Colon (tissue), 2 donors: ENCODE measurements around the gene ZNF385C.

Experiments
- FAIRE-seq: peaks from 2 replicates; lab custom pipeline; 2012; peaks lifted over from hg19 to GRCh38; lab: Jason Lieb, UNC
- donor health status: control.
- donor health status: control.

Gene ZNF385C

GRCh38 chr17:42125565-42125964 is 27.3 kb upstream of the ZNF385C start:
- FAIRE-seq, result no peak

GRCh38 chr17:42124256-42124655 is 26.0 kb upstream of the ZNF385C start:
- no peak for FAIRE-seq

GRCh38 chr17:42122371-42123303 is 24.4 kb upstream of the ZNF385C start, which contains the start of gene HSPB9:
Gene HSPB9, plus strand, starts transcription at chr17:42122804. Its CDS starts 47 bp downstream, at chr17:42122851.
- no peak for FAIRE-seq

DNA sequence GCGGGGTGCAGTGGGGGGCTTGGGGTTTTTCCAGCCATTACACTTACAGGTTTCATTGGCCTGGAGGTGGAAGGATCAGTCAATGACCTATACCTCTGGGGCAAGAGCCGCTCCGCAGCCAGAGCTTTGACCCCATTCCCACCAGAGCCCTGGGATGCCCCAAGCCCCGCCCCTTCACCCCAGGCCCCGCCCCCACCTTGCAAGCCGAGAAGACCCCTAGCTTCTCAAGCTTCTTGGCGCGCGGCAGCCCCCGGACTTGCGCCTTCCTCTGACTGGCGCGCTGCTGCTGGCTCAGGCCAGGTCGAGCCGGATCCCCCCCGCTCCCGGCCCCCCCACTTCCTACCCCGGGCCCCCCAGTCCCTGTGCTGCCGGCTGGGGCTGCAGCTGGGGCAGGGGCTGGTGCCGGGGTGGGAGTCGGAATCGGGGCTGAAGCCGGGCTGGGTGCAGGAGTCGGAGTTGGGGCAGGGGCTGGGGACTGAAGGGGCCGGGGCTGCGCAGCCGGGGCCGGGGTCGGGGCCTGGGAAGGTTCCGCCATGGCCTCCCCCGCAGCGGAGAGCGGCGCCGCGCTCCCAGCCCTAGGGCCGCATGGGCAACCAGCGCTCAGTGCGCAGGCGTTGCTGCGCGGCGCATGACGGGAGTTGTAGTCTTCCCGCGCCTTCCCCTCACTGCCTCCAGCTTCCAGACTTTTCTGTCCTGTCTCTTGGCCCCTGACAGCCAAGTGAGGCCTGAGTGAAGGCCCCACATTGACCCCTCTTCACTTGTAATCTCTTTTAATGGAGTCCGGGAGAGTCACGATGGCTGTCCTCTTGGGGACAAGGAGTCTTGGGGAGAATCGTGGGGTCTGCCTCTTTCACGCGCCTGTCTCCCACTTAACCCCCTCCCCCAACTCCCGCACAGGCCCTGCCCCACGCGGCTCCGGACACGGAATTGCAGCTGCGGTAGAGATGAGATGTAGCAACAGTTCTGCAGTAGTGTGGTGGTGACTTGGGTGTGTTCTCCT is 22.8 kb upstream of the ZNF385C start, which contains the start of gene KAT2A:
TSS of gene KAT2A (minus strand) at position 598 of the 1,000 bp plus-strand sequence. CDS start at position 535, 63 bp downstream.
- no peak for FAIRE-seq

DNA sequence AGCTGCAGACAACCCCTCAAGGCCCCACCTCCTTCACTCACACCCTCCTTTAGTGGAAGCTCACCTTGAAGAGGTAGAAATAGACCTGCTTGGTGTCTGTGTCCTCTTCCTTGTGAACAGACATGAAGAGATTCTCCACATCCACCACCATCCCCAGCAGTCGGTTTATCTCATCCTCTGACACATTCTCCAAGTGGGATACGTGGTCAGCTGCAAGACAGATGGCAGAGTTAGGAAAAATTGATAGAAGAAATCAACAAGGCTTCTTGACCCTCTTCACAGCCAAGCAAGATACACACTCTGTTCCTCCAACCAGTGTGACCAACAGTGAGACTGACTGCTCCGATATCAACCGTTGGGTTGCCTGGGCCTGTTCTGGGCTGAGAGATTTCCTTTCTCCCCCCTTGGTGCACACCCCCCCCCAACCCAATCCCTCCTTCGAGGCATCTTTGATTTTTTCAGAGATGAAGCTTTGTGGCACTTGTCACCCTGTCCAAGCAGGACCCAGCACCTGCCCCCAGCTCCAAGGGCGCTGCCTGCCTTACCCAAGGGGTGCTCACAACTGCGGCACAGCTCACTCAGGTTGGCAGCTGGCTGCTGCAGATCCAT is 22.0 kb upstream of the ZNF385C start:
- no peak for FAIRE-seq

- no peak for FAIRE-seq
These were observed 21.0 kb upstream of the ZNF385C start for GRCh38 chr17:42119301-42119700.

- no peak for FAIRE-seq
These were observed 20.3 kb upstream of the ZNF385C start for GRCh38 chr17:42118545-42118944.

DNA sequence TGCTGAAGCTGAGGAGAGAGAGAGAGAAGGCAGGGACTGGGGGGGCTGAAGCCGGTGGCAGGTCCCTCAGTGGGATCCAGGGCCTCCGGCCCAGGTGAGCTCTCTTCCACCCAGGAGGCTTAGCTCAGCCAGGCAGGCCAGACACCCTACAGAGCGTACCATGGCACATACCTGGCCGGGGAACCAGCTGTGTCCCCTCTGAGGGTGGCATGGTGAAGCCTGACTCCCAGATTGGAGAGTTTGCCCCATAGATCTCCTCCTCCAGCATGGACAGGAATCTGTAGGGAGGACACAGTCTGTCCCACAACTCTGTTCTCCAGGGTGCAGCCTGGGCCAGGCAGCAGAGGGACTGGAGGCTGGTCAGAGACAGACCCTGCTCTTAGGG is 19.8 kb upstream of the ZNF385C start:
- no peak for FAIRE-seq

- FAIRE-seq, result no peak
These were observed 19.3 kb upstream of the ZNF385C start for GRCh38 chr17:42117397-42118125.

GRCh38 chr17:42116705-42117396 is 18.6 kb upstream of the ZNF385C start:
- no peak for FAIRE-seq

- no peak for FAIRE-seq
These were observed 15.8 kb upstream of the ZNF385C start for GRCh38 chr17:42114118-42114517.

- FAIRE-seq, result no peak
These were observed 15.2 kb upstream of the ZNF385C start for GRCh38 chr17:42113293-42114069.

- no peak for FAIRE-seq
These were observed 14.4 kb upstream of the ZNF385C start, which contains the start of gene DHX58 for GRCh38 chr17:42112552-42113176. Gene DHX58, minus strand, starts transcription at chr17:42112714. Its CDS starts 822 bp downstream, at chr17:42111892.

- FAIRE-seq, result no peak
These were observed 13.7 kb upstream of the ZNF385C start for GRCh38 chr17:42111871-42112551.

DNA sequence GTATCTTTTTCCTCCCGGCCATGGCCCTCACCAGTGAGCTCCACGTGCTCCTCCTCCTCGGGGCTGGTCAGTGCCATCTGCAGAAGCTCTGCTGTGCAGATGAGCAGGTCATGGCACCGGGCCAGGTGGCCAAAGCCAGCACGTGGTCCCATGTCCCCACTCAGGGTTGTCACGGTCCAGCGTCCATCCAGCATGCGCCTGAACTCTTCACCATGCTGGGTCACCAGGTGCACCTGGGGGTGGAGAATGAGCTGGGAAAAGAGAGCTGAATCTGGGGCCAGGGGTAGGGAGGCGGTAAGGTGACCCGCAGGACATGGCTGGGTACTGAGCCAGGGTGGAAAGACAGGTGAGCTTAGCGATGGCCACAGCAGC is 13.0 kb upstream of the ZNF385C start:
- no peak for FAIRE-seq

DNA sequence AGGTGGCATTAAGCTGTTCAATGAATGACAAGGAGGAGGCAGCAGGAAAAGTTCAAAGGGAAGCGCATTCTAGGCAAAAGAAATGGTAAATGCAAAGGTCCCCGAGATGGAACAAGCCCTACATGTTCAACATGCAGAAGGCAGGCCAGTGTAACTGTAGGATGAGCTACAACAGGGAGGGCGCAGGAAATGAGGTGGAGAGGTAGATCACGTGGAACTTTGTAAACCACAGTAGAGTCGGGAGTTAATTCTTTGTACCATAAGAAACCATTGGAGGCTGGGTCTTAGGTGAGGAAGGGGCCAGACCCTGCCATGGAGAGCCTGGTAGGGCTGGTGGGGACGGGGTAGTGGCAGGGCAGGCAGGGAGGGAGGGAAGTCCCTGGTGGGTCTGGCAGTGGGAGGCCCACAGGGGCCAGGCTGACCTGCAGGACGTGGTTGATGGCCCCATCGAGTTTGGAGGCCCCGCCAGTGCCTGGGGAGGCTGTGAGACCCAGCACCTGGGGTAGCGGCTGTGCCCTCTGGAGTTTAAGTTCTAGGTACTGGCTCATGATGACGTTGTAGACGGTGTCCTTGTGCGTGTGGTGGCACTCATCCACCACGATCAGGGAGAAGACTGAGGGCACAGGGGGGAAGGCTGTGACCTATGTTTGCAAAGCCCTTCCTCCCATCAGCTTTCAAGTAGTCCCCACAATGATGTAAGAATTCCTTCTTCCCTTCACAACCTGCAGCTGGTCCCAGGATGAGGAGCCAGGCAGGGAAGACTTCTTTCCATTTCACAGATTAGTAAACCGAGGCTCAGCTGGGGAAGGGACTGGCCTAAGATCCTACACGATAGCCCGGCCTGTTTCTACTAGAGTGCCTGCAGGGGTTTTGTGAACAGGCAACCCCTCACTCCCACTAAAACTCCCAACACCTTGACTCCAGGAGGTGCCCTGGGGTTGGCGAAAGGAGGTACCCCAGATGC is 12.3 kb upstream of the ZNF385C start:
- no peak for FAIRE-seq

- FAIRE-seq, result no peak
These were observed 10.8 kb upstream of the ZNF385C start for GRCh38 chr17:42109086-42109485.
